Upper lobe of right lung (tissue), 1 donor: ENCODE results near the gene MPPED1. TPM values are rescaled to one million over a fixed set of nuclear protein-coding genes. Genes with fewer than 3 reads are reported as not detected.

ENCODE experiments used
- ATAC-seq: fragments of 200-7000 bp; cut with Tn5 transposase; one replicate; pipeline ENCODE4 v1.9.1; 2020; ENCODE audit warnings: mild to moderate bottlenecking, moderate library complexity
- DNase-seq: peaks from one replicate; pipeline ENCODE4 v3.0.0-alpha.2; 2020
- H3K27ac ChIP-seq: fragments of 200-600 bp; one replicate; pipeline ENCODE4 v1.8.0; 2022
- H3K27me3 ChIP-seq: fragments of 200-600 bp; one replicate; pipeline ENCODE4 v1.8.0; 2022; ENCODE audit warnings: mild to moderate bottlenecking
- H3K36me3 ChIP-seq: fragments of 200-600 bp; one replicate; pipeline ENCODE4 v1.8.0; 2022
- H3K4me1 ChIP-seq: fragments of 200-600 bp; one replicate; pipeline ENCODE4 v1.8.0; 2022
- H3K4me3 ChIP-seq: fragments of 200-600 bp; one replicate; pipeline ENCODE4 v1.8.0; 2022; ENCODE audit warnings: mild to moderate bottlenecking
- H3K9me3 ChIP-seq: fragments of 200-600 bp; one replicate; pipeline ENCODE4 v1.8.0; 2022
- intact Hi-C: fragments of 100-400 bp; cut with DNase I; formaldehyde crosslinking; loops from one replicate; pipeline ENCODE4 v1.11.0; 2022
- total RNA-seq: library from RNA; stranded (reverse); fragmentation: NEBNext Ultra II Directional; extraction: Animal tissue kit (Norgen Biotek cat#: 25700); gene quantifications from one replicate; pipeline ENCODE4 v1.2.1, GENCODE V29; 2021
- TF ChIP-seq, protein P1 (sequence below): fragments of 200-600 bp; IDR thresholded peaks from one replicate; pipeline ENCODE4 v1.8.0; 2022; ENCODE audit warnings: antibody characterized with exemption
- donor health status: DM: no; HTN: yes; CAD: no; lungs with severe emphysema.

MPPED1 gene
- total RNA-seq, 1 donor from 2014 or later, result not detected

DNA sequence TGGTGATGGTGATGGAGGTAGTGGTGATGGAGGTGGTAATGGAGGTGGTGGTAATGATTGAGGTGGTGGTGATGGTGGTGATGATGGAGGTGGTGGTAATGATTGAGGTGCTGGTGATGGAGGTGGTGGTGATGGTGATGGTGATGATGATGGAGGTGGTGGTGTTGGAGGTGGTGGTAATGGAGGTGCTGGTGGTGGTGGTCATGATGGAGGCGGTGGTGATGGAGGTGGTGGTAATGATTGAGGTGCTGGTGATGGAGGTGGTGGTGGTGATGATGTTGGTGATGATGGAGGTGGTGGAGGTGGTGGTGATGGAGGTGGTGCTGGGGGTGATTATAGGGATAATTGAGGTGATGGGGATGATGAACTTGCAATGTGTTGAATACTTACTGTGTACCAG is 79.9 kb downstream of the MPPED1 start:
- TF ChIP-seq, protein P1, sequence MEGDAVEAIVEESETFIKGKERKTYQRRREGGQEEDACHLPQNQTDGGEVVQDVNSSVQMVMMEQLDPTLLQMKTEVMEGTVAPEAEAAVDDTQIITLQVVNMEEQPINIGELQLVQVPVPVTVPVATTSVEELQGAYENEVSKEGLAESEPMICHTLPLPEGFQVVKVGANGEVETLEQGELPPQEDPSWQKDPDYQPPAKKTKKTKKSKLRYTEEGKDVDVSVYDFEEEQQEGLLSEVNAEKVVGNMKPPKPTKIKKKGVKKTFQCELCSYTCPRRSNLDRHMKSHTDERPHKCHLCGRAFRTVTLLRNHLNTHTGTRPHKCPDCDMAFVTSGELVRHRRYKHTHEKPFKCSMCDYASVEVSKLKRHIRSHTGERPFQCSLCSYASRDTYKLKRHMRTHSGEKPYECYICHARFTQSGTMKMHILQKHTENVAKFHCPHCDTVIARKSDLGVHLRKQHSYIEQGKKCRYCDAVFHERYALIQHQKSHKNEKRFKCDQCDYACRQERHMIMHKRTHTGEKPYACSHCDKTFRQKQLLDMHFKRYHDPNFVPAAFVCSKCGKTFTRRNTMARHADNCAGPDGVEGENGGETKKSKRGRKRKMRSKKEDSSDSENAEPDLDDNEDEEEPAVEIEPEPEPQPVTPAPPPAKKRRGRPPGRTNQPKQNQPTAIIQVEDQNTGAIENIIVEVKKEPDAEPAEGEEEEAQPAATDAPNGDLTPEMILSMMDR, result no peak
- H3K27ac ChIP-seq, result no peak overlapping the region
- ATAC-seq (no peak), DNase-seq (no peak)
- H3K4me3 ChIP-seq, result no peak overlapping the region
- H3K4me1 ChIP-seq, result no peaks in the 10 kb centered on the region
- no peaks in the 10 kb centered on the region for H3K36me3 ChIP-seq
- peaks cover 3% of the 10 kb centered on the region for H3K27me3 ChIP-seq
- H3K9me3 ChIP-seq, result no peaks in the 10 kb centered on the region
- intact Hi-C loops, result no loop called here

DNA sequence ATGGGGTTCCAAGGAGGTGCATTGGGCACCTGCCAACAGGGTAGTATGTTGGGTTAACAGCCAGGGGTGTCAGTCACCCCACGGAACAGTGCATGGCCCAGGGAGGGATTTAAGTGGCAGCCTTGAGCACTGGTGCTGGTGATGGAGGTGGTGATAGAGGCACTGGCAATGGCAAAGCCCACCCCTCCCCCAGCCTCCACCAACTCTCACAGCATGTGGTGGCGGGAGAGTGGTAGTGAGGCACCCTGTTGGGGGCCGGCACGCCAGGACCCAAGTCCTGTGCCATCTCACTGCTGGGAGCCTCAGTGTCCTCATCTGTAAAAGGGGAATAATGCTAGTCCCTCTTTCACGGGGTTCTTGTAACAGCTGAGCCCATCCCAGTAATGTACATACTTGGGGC is 81.5 kb downstream of the MPPED1 start:
- DNase-seq, result no peak
- Histone ChIP-seq H3K36me3 (no peaks in the 10 kb centered on the region), H3K9me3 (no peaks in the 10 kb centered on the region), H3K27ac (no peak overlapping the region), H3K27me3 (peaks cover 3% of the 10 kb centered on the region), H3K4me3 (no peak overlapping the region), H3K4me1 (no peaks in the 10 kb centered on the region)
- intact Hi-C loops, result no loop called here
- no peak for ATAC-seq
- TF ChIP-seq, protein P1, result no peak

DNA sequence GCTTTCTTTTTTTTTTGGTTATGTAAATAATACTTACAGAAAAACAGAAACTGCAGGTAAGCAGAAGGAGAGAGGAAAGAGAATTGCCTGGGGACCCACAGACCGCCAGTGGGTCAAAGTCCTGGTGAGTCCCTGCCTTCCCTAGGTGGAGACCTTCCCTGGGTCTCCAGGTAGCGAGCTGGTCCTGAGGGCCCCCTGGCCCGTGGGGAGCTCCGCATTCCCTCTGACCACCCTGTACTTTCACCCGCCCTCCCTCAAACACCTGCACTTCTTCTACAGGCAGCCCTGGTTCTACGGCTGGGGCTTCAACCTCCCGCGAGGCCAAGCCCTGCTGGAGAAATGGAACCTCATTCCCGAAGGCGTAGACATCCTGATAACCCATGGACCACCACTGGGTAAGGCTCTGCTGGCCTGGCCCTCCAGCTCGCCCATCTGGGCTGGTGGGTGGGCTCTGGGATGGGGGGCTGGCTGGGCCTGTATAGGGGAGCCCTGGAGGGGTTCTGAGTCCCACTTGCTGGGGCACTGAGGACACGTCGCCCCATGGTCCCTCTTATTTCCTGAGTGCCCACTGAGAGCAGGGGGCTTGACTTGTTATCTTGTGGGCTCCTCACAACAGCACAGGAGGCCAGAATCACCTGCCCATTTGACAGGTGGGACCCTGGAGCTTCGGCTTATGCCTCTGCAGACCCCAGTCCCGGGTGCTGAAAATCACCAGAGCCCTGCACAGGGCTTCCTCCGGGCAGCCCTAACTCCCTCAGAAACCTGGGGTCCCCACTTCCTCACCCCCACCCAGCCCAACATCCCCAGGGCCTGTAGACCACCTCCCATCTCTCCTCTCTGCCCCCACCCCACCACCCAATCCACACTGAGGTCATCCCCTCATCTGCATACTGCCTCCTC is 86.4 kb downstream of the MPPED1 start:
- H3K36me3 ChIP-seq, result no peaks in the 10 kb centered on the region
- no peak overlapping the region for H3K4me3 ChIP-seq
- ATAC-seq, result no peak
- no peaks in the 10 kb centered on the region for H3K9me3 ChIP-seq
- intact Hi-C loops, result no loop called here
- no peaks in the 10 kb centered on the region for H3K27me3 ChIP-seq
- H3K27ac ChIP-seq, result no peak overlapping the region
- no peak for DNase-seq
- H3K4me1 ChIP-seq, result no peaks in the 10 kb centered on the region
- TF ChIP-seq, protein P1, result no peak

DNA sequence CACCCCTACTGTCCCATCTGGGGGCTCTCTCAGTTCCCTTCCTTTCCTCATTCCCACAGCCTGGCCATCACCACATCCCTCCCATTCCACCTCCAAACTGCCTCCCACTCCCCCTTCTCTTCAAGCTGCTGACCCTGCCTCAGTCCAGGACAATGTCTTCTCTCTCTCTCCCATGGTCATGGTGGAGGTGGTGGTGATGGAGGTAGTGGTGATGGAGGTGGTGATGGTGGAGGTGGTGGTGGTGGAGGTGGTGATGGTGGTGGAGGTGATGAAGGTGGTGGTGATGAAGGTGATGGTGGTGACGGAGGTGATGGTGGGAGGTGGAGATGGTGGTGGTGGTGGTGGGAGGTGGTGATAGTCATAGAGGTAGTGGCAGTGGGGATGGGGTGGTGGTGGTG is 87.0 kb downstream of the MPPED1 start:
- TF ChIP-seq, protein P1, result no peak
- no peak for DNase-seq
- no peak for ATAC-seq
- Histone ChIP-seq H3K9me3 (no peaks in the 10 kb centered on the region), H3K27ac (no peak overlapping the region), H3K4me3 (no peak overlapping the region), H3K4me1 (no peaks in the 10 kb centered on the region), H3K27me3 (no peaks in the 10 kb centered on the region), H3K36me3 (no peaks in the 10 kb centered on the region)
- intact Hi-C loops, result no loop called here

DNA sequence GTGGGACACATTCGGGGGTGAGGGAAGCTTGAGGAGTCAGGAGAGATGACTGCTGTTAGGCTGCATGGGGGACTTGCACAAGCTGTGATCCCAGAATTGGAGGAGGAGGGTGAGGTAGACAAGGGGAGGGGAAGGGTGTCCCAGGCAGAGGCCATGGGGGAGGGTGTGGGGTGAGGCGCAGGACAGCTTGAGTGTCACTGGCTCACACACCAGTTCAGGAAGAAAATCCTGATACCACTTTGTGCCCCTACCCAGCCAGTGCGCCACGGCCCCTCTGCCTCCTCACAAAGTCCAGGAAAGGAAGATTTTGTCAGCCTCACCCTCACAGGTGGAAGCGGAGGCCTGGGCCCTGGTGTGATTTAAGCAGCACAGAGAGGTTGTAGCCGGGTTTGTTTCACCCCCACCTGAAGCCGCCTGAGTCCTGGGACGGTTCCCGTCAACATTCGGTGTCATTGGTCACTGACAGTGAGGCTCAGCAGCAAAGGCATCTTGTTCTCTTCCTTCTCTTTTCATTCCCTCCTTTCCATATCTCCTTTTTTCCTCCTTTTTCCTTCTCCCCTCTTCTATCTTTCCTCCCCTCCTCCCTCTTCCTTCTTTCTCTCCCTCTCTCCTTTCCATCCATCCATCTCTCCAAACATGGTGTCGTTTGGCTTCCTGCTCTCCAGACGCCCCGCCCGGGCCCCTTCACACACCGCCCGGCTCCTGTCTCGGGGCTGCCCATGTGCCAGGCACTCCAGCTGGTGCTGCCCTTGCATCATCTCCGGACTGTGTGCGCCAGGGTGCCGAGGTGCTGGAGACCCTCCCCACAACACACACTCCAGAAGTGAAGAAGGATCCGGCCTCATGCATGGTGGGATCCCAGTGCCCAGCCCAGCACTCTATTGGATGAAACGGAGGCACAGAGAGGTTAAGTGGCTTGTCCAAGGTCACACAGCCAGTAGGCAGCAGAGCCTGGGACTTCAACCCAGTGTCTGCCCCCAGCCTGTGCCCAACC is 89.3 kb downstream of the MPPED1 start:
- Histone ChIP-seq H3K9me3 (no peaks in the 10 kb centered on the region), H3K27me3 (no peaks in the 10 kb centered on the region), H3K4me3 (no peak overlapping the region), H3K4me1 (no peaks in the 10 kb centered on the region), H3K36me3 (no peaks in the 10 kb centered on the region), H3K27ac (no peak overlapping the region)
- DNase-seq (no peak), ATAC-seq (no peak)
- intact Hi-C loops, result no loop called here
- TF ChIP-seq, protein P1, result no peak
